HG03378 (cell line): ENCODE measurements around the gene ZNF385A.

Experiments
- ATAC-seq: cut with Tn5 transposase; IDR thresholded peaks from one replicate; pipeline ENCODE4 v1.9.1; 2021; ENCODE audit warnings: mild to moderate bottlenecking, moderate library complexity; ENCODE audit not compliant: unreplicated experiment

Gene ZNF385A

DNA sequence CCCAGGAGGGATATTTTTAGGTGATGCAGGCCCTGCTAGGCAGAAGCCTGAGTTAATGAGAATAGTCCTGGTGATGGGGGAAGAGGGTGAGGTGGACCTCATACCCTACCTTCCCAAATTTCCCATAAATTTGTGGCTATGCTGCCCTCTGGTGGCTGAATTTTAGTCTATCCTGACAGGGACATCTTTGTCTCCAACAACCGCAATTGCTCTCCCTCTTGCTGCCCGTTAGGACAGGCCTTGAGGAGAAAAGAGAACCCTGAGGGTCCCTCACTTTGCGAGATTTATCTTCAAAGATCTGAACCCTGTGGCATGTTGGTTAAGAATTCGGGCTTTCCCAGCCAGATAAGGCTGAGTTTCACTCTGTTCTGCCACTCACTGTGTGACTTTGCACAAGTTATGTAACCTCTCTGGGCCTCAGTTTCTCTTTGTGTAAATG is 9.8 kb upstream of the ZNF385A start:
- ATAC-seq, result no peak

DNA sequence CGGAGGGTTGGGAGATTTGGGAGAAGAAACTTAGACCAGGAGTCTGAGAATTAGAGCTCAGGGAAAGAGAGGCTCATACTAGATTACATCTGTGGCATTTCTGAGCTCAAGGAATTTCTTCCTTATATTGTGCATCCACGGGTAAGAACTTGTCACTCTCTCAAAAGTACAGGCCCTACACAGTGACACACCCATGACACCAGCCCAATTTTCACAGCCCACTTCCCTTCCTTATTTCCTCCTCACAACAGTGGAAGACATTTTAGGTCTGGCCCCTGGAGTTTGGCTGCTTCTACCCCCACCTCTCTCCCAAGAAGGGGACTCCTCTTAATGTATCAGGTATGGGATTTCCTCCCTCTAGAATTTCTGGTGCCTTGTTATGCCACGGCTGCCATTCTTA is 9.2 kb upstream of the ZNF385A start:
- no peak for ATAC-seq

DNA sequence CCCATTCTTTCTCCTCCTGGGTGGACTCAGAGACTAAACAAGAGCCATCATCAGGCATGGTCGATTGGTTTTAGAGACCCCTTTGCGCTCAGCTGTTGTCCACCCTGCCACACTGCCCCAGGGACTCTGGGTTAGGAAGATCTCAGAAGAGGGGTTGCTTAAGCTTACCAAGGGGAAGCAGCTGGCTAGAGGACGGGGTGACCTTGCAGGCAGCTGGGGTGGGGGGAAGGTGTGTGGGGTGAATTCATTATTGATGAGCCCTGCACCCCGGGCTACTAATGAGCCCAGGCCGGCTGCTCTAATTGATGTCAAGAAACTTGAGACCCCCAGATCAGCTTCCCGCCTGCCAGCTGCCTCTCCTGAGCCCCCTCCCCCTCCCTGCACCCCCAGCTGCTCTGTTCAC is 8.7 kb upstream of the ZNF385A start:
- ATAC-seq, result no peak

GRCh38 chr12:54392485-54393206 is 8.1 kb upstream of the ZNF385A start:
- no peak for ATAC-seq

DNA sequence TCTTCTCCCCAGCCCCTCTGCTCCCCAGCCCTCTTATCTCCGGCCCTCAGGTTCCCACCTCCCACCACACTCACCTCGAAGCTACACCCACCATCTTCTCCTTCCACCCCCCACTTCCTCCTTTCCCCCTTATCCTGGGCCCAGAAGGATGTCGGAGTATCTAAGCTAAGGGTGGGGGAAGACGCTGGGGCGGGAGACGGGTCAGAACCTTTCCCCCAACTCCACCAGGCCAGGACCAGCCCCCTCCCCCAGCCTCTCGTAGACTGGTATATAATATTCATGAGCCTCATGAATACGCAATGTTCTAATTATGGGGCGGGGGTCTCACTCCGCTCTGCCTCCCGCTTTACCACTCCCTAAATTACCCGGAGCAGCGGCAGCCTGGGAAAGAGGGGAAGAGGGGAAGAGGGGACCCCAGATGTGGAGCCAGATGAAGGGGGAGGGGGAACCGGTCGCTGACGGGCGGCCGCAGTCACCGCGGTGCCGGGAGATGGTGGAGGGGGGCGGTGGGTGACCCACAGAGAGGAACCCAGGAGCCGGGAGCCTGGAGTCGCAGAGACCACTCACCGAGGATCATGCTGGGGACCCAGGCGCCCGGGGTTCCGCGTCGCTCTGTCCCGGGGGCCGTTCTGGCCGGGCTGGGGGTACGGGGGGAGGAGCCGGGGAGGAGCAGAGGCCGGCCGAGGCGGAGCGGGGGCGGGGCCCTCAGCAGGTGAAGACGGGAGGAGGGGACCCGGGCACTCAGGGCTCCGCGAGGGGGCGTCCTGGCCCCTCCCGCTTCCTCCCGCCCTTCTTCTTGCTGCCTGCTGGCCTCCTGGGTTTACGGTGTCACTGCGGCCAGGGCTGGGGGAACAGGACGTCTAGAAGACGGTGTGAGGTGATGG is 6.4 kb upstream of the ZNF385A start:
- no peak for ATAC-seq

DNA sequence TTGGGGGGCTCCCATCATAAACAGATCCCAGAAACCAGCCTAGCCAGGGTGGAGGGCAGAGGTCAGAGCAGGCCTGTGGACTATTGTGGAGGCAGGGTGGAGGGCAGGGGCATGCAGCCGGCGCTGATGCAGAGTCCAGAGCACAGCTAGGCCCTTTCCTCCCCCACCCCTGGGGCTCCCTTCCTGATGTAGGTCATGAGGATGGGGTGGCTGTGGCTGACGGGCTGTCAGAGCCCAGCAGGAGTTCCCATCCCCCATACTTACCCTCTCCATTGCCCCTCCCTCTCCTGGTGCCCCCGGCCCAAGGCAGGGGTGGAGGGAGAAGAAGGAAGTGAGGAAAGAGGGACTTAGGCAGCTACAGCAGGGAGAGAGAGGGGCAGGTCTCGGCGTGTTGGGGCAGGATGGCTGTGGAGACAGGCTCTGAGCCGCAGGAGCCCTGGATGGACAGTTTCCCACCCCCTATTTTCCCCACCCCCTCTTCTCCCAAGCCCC is 5.7 kb upstream of the ZNF385A start:
- no peak for ATAC-seq

GRCh38 chr12:54389607-54390175 is 5.2 kb upstream of the ZNF385A start:
- no peak for ATAC-seq

- no peak for ATAC-seq
These were observed 4.6 kb upstream of the ZNF385A start for GRCh38 chr12:54389134-54389508.

DNA sequence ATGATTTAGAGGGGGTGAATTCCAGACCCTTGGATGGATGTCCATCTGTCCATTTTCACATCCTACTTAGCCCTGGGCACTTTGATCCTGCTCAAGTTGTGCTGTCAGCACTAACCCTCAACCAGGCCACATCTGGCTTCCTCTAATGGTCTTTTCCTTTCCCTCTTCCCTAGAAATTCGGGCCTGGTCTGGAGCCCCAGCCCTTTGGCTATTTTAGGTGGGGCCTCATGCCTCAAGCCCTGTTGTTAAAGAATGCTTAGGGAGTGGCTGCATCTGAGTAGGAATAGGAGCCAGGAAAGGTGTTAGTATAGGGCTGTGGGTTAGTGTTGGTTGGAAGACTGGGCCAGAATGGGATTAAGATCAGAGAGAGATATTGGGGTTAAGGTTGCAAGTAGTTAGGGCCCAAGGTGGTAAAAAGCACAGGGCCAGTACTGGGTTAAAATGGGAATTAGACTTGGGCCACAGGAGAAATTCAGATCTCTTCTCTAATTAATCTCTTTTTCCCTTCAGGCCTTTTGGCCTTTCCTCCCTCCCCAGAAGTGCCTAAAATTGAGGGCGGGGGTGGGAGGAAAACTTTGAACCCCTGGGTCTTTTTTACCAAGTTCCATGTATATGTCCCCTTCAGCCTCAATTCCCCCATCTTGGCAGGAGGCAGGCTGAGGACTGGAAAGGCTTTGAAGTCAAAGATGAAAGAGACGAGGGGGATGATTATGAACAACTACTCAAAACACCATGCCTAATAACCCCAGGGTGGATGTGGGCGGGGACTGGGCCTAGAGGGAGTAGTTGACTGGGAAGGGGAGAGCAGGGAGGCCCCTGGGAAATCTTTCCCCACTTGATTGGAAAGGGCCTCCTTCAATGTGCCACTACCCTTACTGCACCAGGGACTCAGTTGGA is 4.0 kb upstream of the ZNF385A start:
- no peak for ATAC-seq

DNA sequence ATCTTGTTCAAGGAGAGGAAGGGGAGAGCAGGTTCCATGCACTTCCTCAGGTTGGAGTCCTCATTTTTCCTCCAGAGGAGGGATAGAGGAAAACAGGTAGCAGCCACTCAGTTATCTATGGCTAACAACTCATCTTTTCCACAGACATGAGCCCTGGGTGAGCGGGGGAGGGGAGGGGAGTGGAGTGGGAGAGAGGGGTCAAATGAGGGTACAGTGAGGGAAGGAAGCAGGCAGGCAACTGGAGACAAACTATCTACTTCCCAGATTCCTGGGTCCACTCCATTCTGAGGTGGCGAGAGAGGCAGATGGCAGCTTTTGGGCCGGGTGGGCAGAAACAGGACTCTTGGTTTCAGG is 2.6 kb upstream of the ZNF385A start:
- ATAC-seq, result no peak

DNA sequence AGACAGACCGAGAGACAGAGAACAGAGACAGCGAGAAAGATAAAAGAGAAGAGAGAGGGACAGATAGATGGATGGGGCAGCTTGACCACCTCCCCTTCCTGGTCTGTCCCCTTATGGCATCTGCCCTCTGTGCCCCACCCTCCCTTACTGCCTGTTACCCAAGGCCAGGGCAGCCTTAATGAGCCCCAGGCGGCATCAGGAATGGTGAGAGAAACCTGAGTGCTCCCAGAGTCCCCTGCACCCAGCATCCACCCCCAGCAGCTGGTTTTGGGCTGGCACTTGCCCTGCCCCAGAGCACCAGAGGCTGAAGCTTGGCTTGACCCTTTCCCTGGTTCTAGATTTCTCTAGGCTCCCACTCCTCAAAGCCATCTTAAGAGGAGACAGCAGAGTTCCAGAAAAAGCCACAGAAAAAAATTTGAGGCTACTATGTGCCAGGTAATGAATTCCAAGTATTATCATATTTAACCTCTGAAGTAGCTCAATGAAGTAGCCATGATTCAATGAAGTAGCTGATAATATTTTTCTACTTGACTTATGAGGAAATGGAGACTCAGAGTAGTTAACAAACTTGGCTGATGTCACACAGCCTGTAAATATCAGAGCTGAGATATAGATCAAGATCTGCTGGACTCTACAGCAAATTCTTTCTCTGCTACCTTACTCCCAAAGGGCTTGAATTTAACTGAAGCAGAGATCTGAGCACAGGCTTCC is 2.0 kb upstream of the ZNF385A start:
- ATAC-seq, result no peak

DNA sequence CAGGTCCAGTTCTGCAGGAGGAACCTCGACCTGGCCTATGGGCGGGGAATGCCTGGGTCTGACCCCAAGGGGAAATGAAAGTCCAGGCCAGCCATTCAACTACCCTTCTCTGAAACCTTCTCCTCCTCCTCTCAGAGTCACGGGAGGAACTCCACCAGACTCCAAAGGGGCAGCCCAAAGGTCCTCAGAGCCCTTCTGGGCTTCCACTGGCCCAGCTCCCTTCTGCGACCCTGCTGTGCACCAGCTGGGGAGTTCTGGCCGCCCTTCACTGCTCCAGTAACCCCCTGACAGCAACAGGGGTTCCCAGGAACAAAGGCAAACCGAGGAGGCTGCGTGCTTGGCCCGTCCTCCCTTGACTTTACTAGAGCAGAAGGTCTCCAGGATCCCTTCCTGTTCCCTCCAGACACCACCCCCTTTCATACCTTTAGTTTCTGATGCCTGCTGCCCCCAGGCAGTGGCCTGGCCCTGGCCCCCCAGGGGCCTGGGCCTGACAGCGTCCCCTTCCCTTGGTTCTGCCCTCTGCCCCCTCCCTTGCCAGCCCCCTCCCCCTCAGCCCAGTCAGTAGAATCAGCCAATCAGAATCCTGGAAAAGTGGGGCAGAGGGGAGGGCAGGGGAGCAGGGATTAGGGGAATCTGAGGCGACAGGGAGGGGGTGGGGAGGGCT is 850 bp upstream of the ZNF385A start:
- ATAC-seq, result peak; percentile 59

- ATAC-seq, result no peak
These were observed 1.4 kb downstream of the ZNF385A start for GRCh38 chr12:54383041-54383609.

DNA sequence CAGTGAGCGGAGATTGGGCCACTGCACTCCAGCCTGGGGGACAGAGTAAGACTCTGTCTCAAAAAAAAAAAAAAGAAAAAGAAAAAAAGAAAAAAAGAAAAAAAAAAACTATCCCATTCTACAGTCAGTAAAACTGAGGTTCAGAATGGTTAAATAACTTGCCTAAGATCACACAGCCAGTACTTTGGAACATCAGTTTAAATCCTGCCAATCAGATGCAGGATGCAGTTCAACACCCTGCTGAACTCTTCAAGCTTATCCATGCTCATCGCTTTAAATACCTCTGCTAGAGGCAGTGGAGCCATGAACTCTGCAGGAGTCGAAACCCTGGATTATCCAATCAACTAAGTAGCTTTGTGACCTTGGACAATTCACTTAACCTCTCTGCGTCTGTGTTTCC is 3.4 kb downstream of the ZNF385A start:
- ATAC-seq, result no peak

- ATAC-seq, result peak; percentile 58
These were observed 4.9 kb downstream of the ZNF385A start for GRCh38 chr12:54379398-54380201.

- ATAC-seq, result no peak
These were observed 5.6 kb downstream of the ZNF385A start for GRCh38 chr12:54378796-54379397.

DNA sequence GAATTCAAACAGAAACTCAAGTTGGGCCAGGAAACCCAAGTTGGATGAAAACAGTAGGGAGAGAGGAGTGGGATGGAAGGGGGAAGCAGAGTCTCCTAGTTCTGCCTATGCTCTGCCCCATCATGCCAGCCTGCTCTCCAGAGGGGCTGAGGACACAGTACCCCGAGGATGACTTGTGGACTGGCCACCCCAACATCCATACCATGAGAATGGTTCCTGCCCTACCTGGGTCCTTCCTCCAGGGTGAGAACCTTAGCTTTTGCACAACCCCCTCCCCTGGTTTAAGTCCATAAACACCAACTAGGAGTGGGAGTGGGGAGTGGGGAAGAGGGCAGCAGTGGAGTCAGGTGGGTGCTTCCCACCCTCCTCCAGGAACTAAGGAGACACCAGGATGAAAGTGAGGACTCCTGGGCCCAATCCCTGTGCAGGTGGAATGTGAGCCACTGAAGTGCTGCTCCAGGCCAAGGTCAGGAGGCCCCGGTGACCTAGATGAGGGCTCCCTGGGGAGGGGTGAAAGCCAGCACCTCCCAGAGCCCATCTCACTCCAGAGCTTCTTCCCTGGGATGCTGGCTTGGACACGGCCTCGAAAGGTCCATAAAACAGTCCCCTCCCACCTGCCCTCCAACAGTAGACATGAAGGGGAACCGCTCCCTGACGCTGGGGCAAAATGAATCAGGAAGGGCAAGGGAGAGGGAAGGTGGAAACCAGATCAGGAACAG is 6.6 kb downstream of the ZNF385A start:
- ATAC-seq, result no peak
